Type B pancreatic cell (in vitro differentiated cells): ENCODE results near the gene GPBAR1. TPM values are rescaled to one million over a fixed set of nuclear protein-coding genes. Genes with fewer than 3 reads are reported as not detected.
"Not testable (repeated sequence)": the region's sequence is repeated elsewhere in the genome, so short reads cannot be mapped to it uniquely, and the experiment has no call there.

ENCODE experiments used
- DNase-seq: peaks from one replicate; pipeline ENCODE4 v3.0.0; 2021; ENCODE audit warnings: mixed read lengths; ENCODE audit not compliant: unreplicated experiment; ENCODE audit errors: extremely low spot score
- H3K27ac Mint-ChIP-seq: 2 replicates; pipeline ENCODE4 v1.8.0; 2021; ENCODE audit warnings: mild to moderate bottlenecking, mixed read lengths
- H3K27me3 Mint-ChIP-seq: 2 replicates; pipeline ENCODE4 v1.8.0; 2021; ENCODE audit warnings: mixed read lengths
- H3K36me3 Mint-ChIP-seq: 2 replicates; pipeline ENCODE4 v1.8.0; 2021; ENCODE audit warnings: mixed read lengths
- H3K4me1 Mint-ChIP-seq: one replicate; pipeline ENCODE4 v1.8.0; 2021; ENCODE audit warnings: mixed read lengths; ENCODE audit not compliant: unreplicated experiment
- H3K4me3 Mint-ChIP-seq: 2 replicates; pipeline ENCODE4 v1.8.0; 2021; ENCODE audit warnings: mild to moderate bottlenecking, mixed read lengths
- H3K9me3 Mint-ChIP-seq: 2 replicates; pipeline ENCODE4 v1.8.0; 2021; ENCODE audit warnings: mixed read lengths
- CTCF ChIP-seq: fragments of 200-600 bp; sonication (generic); conservative IDR thresholded peaks from 2 replicates; pipeline ENCODE4 v1.5.0; 2021; ENCODE audit warnings: antibody characterized with exemption, mild to moderate bottlenecking
- total RNA-seq: library from RNA; stranded (reverse); gene quantifications from 2 replicates; pipeline ENCODE4 v1.2.1, GENCODE V29; 2021; ENCODE audit warnings: low replicate concordance

GPBAR1 gene
- total RNA-seq, 1 donor from 2014 or later, result 2.1 TPM

- TF ChIP-seq CTCF, result no peak
Measured at GRCh38 chr2:218306184-218306920, 45.5 kb downstream of the GPBAR1 start.

GRCh38 chr2:218307415-218308090, 46.7 kb downstream of the GPBAR1 start:
- H3K27me3 Mint-ChIP-seq, result no peaks in the 10 kb centered on the region
- H3K9me3 Mint-ChIP-seq, result no peaks in the 10 kb centered on the region
- no peak overlapping the region for H3K4me3 Mint-ChIP-seq
- peak overlapping the region; percentile 22 for H3K27ac Mint-ChIP-seq
- no peaks in the 10 kb centered on the region for H3K36me3 Mint-ChIP-seq
- DNase-seq, result no peak
- H3K4me1 Mint-ChIP-seq, result peaks cover 23% of the 10 kb centered on the region
- TF ChIP-seq CTCF, result no peak

More at GRCh38 chr2:218306184-218306920, 45.5 kb downstream of the GPBAR1 start:
- H3K4me1 Mint-ChIP-seq, result peaks cover 13% of the 10 kb centered on the region
- H3K4me3 Mint-ChIP-seq, result no peak overlapping the region
- no peak for DNase-seq
- no peaks in the 10 kb centered on the region for H3K27me3 Mint-ChIP-seq
- no peaks in the 10 kb centered on the region for H3K9me3 Mint-ChIP-seq
- no peaks in the 10 kb centered on the region for H3K36me3 Mint-ChIP-seq
- no peak overlapping the region for H3K27ac Mint-ChIP-seq

GRCh38 chr2:218310853-218311540, 50.2 kb downstream of the GPBAR1 start:
- no peaks in the 10 kb centered on the region for H3K27me3 Mint-ChIP-seq
- no peak for DNase-seq
- peak overlapping the region; percentile 47 for H3K4me3 Mint-ChIP-seq
- H3K27ac Mint-ChIP-seq, result peak overlapping the region; percentile 65
- no peaks in the 10 kb centered on the region for H3K9me3 Mint-ChIP-seq
- no peak for TF ChIP-seq CTCF
- peaks cover 30% of the 10 kb centered on the region for H3K4me1 Mint-ChIP-seq
- no peaks in the 10 kb centered on the region for H3K36me3 Mint-ChIP-seq

- not testable (repeated sequence) for DNase-seq, H3K36me3 Mint-ChIP-seq, H3K27me3 Mint-ChIP-seq, H3K9me3 Mint-ChIP-seq
- Mint-ChIP-seq H3K4me1 (peaks cover 35% of the 10 kb centered on the region), H3K4me3 (peak overlapping the region; percentile 47), H3K27ac (peak overlapping the region; percentile 65)
Measured at GRCh38 chr2:218311541-218312266, 50.9 kb downstream of the GPBAR1 start.

- no peaks in the 10 kb centered on the region for H3K36me3 Mint-ChIP-seq
- H3K4me1 Mint-ChIP-seq, result peaks cover 41% of the 10 kb centered on the region
- DNase-seq, result no peak
- no peak for TF ChIP-seq CTCF
- peak overlapping the region; percentile 65 for H3K27ac Mint-ChIP-seq
- H3K9me3 Mint-ChIP-seq, result no peaks in the 10 kb centered on the region
- no peaks in the 10 kb centered on the region for H3K27me3 Mint-ChIP-seq
- H3K4me3 Mint-ChIP-seq, result peak overlapping the region; percentile 3
Measured at GRCh38 chr2:218312267-218312756, 51.5 kb downstream of the GPBAR1 start.
